ENCODE results near the gene RARS2. TPM values are rescaled to one million over a fixed set of nuclear protein-coding genes. Genes with fewer than 3 reads are reported as not detected.

The RARS2 gene
- total and polyA plus RNA-seq, 12 donors, result 26.1 to 92.8 (median 60.5) TPM

DNA sequence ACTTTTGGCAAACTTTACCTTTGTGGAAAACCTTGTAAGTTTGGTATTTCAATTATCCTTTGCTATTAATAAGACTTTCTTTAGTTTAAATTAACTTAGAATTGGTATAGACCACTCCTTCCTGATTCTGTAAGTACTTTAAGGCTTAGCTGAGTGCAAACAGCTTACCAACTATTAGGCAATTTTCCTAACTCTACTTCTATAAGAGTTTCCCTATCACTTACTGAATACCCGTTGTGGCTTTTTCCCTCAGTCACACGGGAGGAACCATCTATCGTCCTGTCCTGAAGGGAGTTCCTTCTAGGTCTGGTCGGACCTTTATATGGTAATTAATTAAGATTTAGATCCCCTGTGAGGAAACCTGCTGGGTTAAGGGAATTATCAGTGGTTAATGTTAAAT, 107.4 kb downstream of the RARS2 start:
- no peak overlapping the region for H3K27ac ChIP-seq
- intact Hi-C loops (cut with DNase I), result no loop called here
- no peak for DNase-seq
- H3K4me3 ChIP-seq, result no peak overlapping the region
- no peaks in the 10 kb centered on the region for H3K27me3 ChIP-seq
- H3K4me1 ChIP-seq (replicated peaks in 1 of 2), result peaks cover 5 to 8% of the 10 kb centered on the region in 2 donors
- WGBS, 4 donors, result 55 to 84% (median 72%) methylated on average over 4 of the region's 4 CpGs
- TF ChIP-seq, protein P1, sequence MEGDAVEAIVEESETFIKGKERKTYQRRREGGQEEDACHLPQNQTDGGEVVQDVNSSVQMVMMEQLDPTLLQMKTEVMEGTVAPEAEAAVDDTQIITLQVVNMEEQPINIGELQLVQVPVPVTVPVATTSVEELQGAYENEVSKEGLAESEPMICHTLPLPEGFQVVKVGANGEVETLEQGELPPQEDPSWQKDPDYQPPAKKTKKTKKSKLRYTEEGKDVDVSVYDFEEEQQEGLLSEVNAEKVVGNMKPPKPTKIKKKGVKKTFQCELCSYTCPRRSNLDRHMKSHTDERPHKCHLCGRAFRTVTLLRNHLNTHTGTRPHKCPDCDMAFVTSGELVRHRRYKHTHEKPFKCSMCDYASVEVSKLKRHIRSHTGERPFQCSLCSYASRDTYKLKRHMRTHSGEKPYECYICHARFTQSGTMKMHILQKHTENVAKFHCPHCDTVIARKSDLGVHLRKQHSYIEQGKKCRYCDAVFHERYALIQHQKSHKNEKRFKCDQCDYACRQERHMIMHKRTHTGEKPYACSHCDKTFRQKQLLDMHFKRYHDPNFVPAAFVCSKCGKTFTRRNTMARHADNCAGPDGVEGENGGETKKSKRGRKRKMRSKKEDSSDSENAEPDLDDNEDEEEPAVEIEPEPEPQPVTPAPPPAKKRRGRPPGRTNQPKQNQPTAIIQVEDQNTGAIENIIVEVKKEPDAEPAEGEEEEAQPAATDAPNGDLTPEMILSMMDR (IDR thresholded peaks at IDR 0.05), result no peak
- TF ChIP-seq POLR2A (IDR thresholded peaks at IDR 0.05), result no peak
- H3K36me3 ChIP-seq (replicated peaks in 1 of 2), result no peaks in the 10 kb centered on the region
- no peaks in the 10 kb centered on the region for H3K9me3 ChIP-seq (replicated peaks in 1 of 3)

GRCh38 chr6:87481931-87482330, 107.9 kb downstream of the RARS2 start:
- no peak for DNase-seq
- Histone ChIP-seq H3K9me3 (replicated peaks in 1 of 3) (no peaks in the 10 kb centered on the region), H3K36me3 (replicated peaks in 1 of 2) (no peaks in the 10 kb centered on the region), H3K4me3 (no peak overlapping the region), H3K4me1 (replicated peaks in 1 of 2) (peaks cover 5 to 8% of the 10 kb centered on the region in 2 donors), H3K27ac (no peak overlapping the region), H3K27me3 (no peaks in the 10 kb centered on the region)
- no peak for TF ChIP-seq POLR2A (IDR thresholded peaks at IDR 0.05)
- 72 to 84% (median 82%) methylated on average over 3 of the region's 3 CpGs for WGBS, 4 donors
- intact Hi-C loops (cut with DNase I), result no loop called here

- peak in 3 of 7 donors; percentile 59 to 71 (median 59) for DNase-seq
Measured at GRCh38 chr6:87473419-87473903, 116.3 kb downstream of the RARS2 start.

DNA sequence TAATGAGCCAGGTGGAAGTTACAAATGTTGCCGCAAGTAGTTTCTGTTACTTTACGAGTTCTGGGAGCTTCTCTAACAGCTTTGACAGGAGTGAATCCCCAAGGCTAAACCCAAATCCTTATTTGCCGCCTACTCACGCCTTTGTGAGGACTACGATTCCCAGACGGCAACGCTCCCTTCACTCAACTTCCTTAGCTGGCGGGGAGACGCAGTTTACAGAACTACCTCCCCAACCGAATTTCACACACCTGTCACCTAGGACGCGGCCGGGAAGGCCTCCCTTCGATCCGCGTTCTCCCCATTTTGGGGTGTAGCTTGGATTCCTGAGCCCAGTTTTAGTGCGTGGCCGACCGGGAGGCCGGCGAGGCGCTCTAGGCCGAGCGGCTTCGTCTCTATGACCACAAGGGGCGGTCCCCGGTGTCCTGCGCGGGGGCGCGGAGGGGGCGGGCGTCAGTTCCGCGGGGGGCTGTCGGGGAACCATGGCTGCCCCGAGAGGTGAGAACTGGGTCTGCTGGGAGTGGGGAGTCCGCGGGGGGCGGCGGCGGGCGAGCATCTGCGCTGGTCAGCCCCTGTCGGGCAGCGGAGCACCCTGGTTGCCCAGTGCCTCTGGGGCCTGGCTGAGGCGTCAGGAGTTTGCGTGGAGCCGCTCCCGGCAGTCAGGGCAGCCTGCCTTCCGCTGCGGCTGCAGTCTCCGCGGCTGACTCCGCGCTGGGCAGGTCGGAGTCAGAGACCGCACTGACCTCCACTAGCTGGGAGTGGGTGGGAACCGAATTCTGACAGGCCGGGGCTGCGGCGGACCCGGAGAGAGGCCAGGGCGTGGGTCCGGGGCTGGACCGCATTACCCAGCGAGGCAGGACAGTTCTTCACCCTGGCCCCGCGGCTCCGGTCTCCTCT, 117.0 kb downstream of the RARS2 start, which contains the start of gene SLC35A1:
SLC35A1 (plus strand) TSS at position 450 of the 894 bp plus-strand sequence; CDS start at position 480, 30 bp downstream.
- 0 to 1% (median 0%) methylated on average over 14 to 70 of the region's 70 CpGs for WGBS, 4 donors
- Histone ChIP-seq H3K36me3 (replicated peaks in 1 of 2) (no peaks in the 10 kb centered on the region), H3K27me3 (no peaks in the 10 kb centered on the region), H3K9me3 (replicated peaks in 1 of 3) (no peaks in the 10 kb centered on the region), H3K27ac (peak within 1 kb of the TSS; percentile 81 to 98 (median 92)), H3K4me1 (replicated peaks in 1 of 2) (peaks cover 8 to 18% of the 10 kb centered on the region in 2 donors), H3K4me3 (peak within 1 kb of the TSS; percentile 81 to 95 (median 85))
- intact Hi-C loops (cut with DNase I), result no loop called here
- peak; percentile 53 to 89 for TF ChIP-seq POLR2A (IDR thresholded peaks at IDR 0.05)
- TF ChIP-seq, protein P1 (IDR thresholded peaks at IDR 0.05), result peak; percentile 31 to 53 (median 44)
- DNase-seq, result peak; percentile 83 to 92 (median 88)

More at GRCh38 chr6:87473419-87473903, 116.3 kb downstream of the RARS2 start:
- Histone ChIP-seq H3K27me3 (no peaks in the 10 kb centered on the region), H3K4me1 (replicated peaks in 1 of 2) (peaks cover 8 to 18% of the 10 kb centered on the region in 2 donors), H3K27ac (peak overlapping the region in 4 of 5 donors; percentile 81 to 98 (median 90)), H3K4me3 (peak overlapping the region in 3 of 4 donors; percentile 81 to 95 (median 85)), H3K9me3 (replicated peaks in 1 of 3) (no peaks in the 10 kb centered on the region), H3K36me3 (replicated peaks in 1 of 2) (no peaks in the 10 kb centered on the region)
- intact Hi-C loops (cut with DNase I), result no loop called here
- TF ChIP-seq, protein P1 (IDR thresholded peaks at IDR 0.05), result no peak
- TF ChIP-seq POLR2A (IDR thresholded peaks at IDR 0.05), result no peak
- 1 to 3% (median 2%) methylated on average over 6 to 15 of the region's 15 CpGs for WGBS, 4 donors
